ENCODE results near the gene PCDH11Y. TPM values are rescaled to one million over a fixed set of nuclear protein-coding genes. Genes with fewer than 3 reads are reported as not detected.
"Not testable (repeated sequence)": the region's sequence is repeated elsewhere in the genome, so short reads cannot be mapped to it uniquely, and the experiment has no call there.

Gene PCDH11Y, protein sequence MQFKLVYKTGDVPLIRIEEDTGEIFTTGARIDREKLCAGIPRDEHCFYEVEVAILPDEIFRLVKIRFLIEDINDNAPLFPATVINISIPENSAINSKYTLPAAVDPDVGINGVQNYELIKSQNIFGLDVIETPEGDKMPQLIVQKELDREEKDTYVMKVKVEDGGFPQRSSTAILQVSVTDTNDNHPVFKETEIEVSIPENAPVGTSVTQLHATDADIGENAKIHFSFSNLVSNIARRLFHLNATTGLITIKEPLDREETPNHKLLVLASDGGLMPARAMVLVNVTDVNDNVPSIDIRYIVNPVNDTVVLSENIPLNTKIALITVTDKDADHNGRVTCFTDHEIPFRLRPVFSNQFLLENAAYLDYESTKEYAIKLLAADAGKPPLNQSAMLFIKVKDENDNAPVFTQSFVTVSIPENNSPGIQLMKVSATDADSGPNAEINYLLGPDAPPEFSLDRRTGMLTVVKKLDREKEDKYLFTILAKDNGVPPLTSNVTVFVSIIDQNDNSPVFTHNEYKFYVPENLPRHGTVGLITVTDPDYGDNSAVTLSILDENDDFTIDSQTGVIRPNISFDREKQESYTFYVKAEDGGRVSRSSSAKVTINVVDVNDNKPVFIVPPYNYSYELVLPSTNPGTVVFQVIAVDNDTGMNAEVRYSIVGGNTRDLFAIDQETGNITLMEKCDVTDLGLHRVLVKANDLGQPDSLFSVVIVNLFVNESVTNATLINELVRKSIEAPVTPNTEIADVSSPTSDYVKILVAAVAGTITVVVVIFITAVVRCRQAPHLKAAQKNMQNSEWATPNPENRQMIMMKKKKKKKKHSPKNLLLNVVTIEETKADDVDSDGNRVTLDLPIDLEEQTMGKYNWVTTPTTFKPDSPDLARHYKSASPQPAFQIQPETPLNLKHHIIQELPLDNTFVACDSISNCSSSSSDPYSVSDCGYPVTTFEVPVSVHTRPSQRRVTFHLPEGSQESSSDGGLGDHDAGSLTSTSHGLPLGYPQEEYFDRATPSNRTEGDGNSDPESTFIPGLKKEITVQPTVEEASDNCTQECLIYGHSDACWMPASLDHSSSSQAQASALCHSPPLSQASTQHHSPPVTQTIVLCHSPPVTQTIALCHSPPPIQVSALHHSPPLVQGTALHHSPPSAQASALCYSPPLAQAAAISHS (N-terminal part only)
- not detected for total RNA-seq

DNA sequence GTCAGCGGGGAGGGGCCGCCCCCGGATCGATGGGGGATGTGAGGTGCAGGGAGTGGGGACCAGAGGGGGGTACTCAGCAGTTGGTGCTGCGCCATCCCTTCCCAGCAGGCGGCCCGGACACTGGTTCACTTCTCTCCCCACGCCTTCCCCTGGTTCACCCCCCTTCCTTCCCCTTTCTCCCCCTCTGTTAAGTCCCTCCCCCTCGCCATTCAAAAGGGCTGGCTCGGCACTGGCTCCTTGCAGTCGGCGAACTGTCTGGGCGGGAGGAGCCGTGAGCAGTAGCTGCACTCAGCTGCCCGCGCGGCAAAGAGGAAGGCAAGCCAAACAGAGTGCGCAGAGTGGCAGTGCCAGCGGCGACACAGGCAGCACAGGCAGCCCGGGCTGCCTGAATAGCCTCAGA is at the start of gene PCDH11Y:
TSS of gene PCDH11Y (plus strand) at position 240 of the 400 bp plus-strand sequence. CDS start 56,804 bp downstream, outside the sequence.
- H3K27ac ChIP-seq; H3K4me1 ChIP-seq; H3K9me3 ChIP-seq; H3K4me3 ChIP-seq; H3K9ac ChIP-seq (ENCODE audit: low read depth in 2 of 2, low read length in 2 of 2); H3K27me3 ChIP-seq; H3K36me3 ChIP-seq; DNase-seq; intact Hi-C loops (cut with DNase I): not testable (repeated sequence)

DNA sequence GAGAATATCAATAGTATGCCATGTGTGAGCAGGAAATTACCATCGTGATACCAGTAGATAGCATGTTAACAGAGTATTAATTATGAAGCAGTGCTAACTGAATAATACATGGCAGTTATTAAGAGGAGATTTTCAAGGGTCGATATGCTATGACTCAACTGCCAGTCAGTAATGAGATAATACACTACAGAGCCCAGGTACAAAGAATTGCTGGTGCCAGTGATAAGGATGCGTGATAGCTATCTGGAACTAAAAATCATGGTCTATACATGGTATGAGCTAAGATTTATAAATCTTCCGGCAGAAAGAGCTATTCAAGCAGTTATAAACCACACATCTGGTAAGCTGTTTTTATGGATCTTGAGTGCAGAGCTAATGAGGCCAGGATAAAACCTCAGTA is 32.2 kb upstream of the PCDH11Y start:
- H3K27ac ChIP-seq; DNase-seq; H3K9me3 ChIP-seq; H3K9ac ChIP-seq (ENCODE audit: low read depth in 2 of 2, low read length in 2 of 2); intact Hi-C loops (cut with DNase I); H3K36me3 ChIP-seq; H3K4me3 ChIP-seq; H3K4me1 ChIP-seq; H3K27me3 ChIP-seq: not testable (repeated sequence)

DNA sequence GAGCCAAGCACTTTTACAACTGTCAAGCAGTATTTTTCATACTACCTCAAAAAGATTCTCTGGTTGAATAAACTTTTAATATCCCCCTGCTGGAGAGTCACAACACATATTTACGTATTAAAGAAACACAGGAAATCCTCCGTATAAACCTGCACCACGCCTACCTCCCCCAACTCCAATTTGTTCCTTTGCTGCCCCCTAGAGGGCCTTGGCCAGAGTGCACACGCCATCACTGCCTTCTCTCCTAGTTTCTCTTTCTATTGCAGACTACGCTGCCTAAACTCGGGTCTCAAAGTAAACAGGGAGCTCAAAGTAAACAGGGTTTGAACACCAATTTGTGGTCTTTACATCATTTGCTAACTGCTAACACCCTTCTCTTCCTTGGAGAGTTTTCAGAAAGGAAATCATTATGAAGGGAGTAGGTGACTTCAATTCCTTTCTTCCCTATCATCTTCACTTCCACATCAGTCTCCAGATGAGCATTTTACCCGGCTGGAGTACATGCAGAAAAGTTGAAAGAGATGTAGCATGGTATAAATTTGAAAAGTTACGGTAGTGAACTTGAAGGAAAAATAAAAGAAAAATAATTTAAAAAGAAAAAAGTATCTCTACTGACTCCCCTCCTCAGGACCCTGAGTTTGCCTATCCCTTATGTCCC is 8.2 kb upstream of the PCDH11Y start:
- H3K27me3 ChIP-seq; DNase-seq; H3K36me3 ChIP-seq; H3K4me1 ChIP-seq; H3K27ac ChIP-seq; H3K4me3 ChIP-seq; H3K9ac ChIP-seq (ENCODE audit: low read depth in 2 of 2, low read length in 2 of 2); H3K9me3 ChIP-seq; intact Hi-C loops (cut with DNase I): not testable (repeated sequence)

DNA sequence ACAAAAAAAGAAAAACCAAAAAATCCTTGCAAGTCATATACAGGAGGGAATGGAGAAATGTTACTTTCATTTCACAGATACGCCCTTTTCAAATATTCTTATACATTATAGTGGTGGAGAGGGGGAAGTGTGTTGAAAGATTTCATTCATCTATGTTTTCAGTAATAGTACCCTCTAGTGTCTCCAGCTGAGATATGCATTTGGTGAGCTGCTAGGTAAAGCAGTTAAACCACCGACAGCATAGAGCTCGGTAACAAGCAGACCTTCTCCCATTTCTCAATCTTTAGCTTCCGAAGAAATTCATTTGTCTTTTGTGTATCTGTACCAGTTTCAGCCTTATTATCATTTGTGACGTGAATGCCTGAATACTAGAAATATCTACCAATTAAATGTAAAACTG is 5.2 kb upstream of the PCDH11Y start:
- intact Hi-C loops (cut with DNase I); H3K4me1 ChIP-seq; H3K4me3 ChIP-seq; H3K36me3 ChIP-seq; H3K27me3 ChIP-seq; H3K27ac ChIP-seq; H3K9me3 ChIP-seq; H3K9ac ChIP-seq (ENCODE audit: low read depth in 2 of 2, low read length in 2 of 2); DNase-seq: not testable (repeated sequence)

DNA sequence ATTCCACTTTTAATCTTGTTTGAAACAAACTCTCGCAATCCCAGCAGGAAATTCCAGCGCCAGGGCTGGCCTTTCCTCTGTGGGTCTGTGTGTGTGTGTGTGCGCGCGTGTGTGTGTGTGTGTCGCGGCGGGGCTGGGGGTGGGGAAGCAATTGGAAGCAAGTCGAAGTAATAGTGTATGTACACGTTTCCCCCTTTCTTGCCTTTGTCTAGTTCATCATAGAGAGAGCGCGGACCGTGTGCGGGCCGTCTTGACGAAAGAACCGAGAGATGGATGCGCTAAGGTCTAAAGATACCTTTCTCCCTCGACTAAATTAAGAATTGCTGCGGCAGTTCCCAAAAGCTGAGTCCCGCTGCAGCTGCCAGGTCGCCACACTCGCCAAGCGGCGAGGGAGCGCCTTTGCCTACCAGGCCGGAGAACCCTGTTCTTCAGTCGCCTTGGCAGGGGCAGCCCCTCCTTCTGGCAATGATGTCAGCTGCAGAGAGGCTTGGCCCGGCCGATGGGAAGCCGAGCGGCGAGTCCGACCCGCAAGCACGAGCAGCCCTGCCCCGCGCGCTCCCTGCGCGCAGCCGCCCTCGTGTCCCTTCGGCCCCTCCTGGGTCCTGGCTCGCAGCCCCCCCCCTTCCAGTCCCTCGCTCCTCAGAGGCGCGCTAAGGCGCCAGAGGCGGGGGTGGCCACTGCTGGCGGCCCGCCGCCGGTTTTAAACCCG is 2.5 kb downstream of the PCDH11Y start:
- H3K27me3 ChIP-seq; H3K27ac ChIP-seq; H3K9ac ChIP-seq (ENCODE audit: low read depth in 2 of 2, low read length in 2 of 2); intact Hi-C loops (cut with DNase I); H3K9me3 ChIP-seq; H3K4me1 ChIP-seq; DNase-seq; H3K36me3 ChIP-seq; H3K4me3 ChIP-seq: not testable (repeated sequence)

DNA sequence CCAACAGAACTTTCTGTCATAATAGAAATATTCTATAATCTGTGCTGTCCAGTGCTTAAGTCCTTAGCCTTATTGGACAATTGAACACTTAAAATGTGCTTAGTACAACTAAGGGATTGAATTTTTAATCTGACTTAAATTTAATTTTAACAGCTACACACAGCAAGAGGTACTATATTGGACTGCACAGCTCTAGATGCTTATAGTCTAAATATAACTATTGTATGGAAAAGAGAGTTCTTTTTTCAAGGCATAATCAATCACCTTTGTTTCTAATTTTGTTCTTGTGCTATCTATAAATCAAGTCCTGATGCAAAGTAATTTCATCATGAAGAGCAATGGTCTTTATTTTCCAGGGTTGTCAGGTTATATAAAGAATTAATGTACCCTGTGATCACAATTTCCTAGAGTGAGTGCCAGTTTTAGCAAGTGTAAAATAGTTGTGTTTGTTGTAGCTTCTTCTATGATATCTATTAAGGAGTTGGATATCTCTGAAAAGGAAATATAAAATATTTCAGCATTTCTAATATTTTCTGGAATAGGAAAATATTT is 39.0 kb downstream of the PCDH11Y start:
- H3K4me1 ChIP-seq; H3K4me3 ChIP-seq; H3K9me3 ChIP-seq; DNase-seq; H3K27me3 ChIP-seq; H3K36me3 ChIP-seq; intact Hi-C loops (cut with DNase I); H3K9ac ChIP-seq (ENCODE audit: low read depth in 2 of 2, low read length in 2 of 2); H3K27ac ChIP-seq: not testable (repeated sequence)

DNA sequence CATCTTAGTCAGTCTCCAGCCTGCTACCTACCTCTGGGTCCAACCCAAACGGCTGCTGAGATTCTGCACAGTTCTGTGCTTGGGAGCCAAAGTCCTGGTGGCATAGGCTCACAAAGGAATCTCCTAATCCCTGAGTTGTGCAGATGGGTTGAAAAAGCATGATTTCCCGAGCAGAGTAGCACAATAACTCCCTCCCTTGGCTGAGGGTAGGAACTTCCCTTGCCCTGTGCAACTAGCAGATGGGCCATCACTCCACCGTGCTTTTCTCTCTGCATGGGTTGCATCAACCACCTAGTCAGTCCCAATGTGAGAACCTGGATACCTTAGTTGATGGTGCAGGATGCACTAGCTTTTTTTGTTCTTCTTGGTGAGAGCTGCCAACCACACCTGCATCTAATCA is 82.9 kb downstream of the PCDH11Y start:
- H3K27ac ChIP-seq; intact Hi-C loops (cut with DNase I); H3K4me1 ChIP-seq; DNase-seq; H3K36me3 ChIP-seq; H3K9ac ChIP-seq (ENCODE audit: low read depth in 2 of 2, low read length in 2 of 2); H3K9me3 ChIP-seq; H3K27me3 ChIP-seq; H3K4me3 ChIP-seq: not testable (repeated sequence)

DNA sequence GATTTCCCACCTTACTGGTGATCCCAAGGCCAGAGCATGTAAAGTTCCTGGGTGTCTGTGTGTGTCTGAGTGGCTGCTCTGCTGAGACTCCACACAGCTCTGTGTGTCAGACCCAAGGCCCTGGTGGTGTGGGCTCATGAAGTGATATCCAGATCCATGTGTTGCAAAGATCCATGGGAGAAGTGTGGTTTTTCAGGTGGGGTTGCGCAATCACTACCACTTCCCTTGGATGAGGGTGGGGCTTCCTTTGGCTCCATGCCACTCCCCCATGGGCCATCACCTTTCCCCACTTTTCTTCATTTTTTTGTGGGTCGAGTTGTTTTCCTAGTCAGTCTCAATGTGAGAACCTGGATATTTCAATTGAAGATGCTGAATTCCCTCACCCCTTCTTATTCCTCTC is 182.9 kb downstream of the PCDH11Y start:
- intact Hi-C loops (cut with DNase I); H3K9ac ChIP-seq (ENCODE audit: low read depth in 2 of 2, low read length in 2 of 2); H3K4me3 ChIP-seq; H3K4me1 ChIP-seq; H3K27me3 ChIP-seq; DNase-seq; H3K27ac ChIP-seq; H3K9me3 ChIP-seq; H3K36me3 ChIP-seq: not testable (repeated sequence)

DNA sequence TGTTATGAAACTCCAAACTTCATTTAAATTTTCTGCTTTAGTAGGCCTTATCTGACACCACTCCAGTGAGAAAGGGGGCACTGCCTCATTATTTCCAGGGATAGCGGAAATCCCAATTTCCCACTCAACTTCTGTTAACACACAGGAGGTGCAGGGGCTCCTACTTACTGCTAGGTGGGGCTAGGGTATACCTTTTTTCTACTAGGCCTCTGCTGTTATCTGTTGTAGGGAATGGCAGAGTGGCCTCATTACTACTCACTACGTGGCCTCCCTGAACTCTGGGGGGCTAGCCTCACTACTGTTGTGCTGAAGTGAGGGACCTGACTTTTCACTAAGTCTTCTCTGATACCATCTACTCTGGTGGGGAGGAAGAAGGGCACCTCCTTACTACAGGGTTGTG is 215.0 kb downstream of the PCDH11Y start:
- H3K27me3 ChIP-seq; intact Hi-C loops (cut with DNase I); DNase-seq; H3K27ac ChIP-seq; H3K4me3 ChIP-seq; H3K9ac ChIP-seq (ENCODE audit: low read depth in 2 of 2, low read length in 2 of 2); H3K36me3 ChIP-seq; H3K4me1 ChIP-seq; H3K9me3 ChIP-seq: not testable (repeated sequence)

DNA sequence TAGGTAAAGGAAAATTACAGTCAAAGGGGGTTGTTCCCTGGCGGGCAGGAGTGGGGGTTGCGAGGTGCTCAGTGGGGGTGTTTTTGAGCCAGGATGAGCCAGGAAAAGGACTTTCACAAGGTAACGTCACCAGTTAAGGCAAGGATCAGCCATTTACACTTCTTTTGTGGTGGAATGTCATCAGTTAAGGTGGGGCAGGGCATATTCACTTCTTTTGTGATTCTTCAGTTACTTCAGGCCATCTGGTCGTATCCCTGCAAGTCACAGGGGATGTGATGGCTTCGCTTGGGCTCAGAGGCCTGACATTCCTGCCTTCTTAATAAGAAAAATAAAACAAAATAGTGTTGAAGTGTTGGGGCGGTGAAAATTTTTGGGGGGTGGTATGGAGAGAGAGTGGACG is 324.8 kb downstream of the PCDH11Y start:
- intact Hi-C loops (cut with DNase I); H3K27ac ChIP-seq; H3K9ac ChIP-seq (ENCODE audit: low read depth in 2 of 2, low read length in 2 of 2); H3K4me1 ChIP-seq; DNase-seq; H3K4me3 ChIP-seq; H3K36me3 ChIP-seq; H3K27me3 ChIP-seq; H3K9me3 ChIP-seq: not testable (repeated sequence)

DNA sequence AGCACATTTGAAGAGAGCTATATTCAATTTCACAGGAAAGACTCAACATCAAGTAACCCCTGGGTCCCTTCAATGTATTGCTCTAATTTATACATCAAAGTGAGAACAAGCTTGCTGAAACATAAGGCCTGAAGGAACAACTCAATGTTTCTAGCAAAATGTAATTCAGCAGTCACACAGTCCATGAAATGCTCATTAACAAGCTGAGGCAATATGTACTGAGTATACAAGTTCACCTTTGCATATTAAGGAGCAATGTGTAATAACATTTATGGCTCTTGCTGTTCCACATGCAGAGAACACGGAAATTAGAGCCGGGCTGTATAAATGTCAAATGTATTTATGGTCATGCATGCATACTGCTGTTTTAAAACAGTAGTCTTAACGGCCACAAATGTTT is 342.1 kb downstream of the PCDH11Y start:
- H3K9ac ChIP-seq (ENCODE audit: low read depth in 2 of 2, low read length in 2 of 2); intact Hi-C loops (cut with DNase I); H3K9me3 ChIP-seq; H3K4me1 ChIP-seq; H3K27me3 ChIP-seq; H3K36me3 ChIP-seq; H3K27ac ChIP-seq; DNase-seq; H3K4me3 ChIP-seq: not testable (repeated sequence)

DNA sequence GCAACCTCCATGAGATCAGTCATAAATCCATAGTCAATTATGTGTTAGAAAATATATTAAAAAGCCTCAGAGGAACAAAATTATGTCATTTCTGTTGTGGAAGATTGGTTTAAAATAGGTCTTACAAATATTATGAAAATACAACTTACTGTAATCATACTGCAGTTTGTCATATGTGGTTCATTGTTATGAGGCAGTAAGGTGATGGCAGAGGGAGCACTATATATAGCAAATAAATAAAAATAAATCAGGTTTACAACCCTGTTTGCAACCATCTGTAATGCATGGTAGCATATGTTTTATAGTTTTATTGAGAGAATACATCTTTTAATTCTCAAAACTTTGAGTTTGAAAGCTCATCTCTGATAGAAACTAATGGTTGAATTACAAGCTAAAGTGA is 543.6 kb downstream of the PCDH11Y start:
- intact Hi-C loops (cut with DNase I); H3K9me3 ChIP-seq; H3K9ac ChIP-seq (ENCODE audit: low read depth in 2 of 2, low read length in 2 of 2); H3K4me1 ChIP-seq; H3K27ac ChIP-seq; DNase-seq; H3K4me3 ChIP-seq; H3K27me3 ChIP-seq; H3K36me3 ChIP-seq: not testable (repeated sequence)

Data from colonic mucosa (tissue), 4 donors.